Posterior vena cava (tissue), 2 donors: ENCODE results near the gene ABCC9. TPM values are rescaled to one million over a fixed set of nuclear protein-coding genes. Genes with fewer than 3 reads are reported as not detected.
"Not testable (repeated sequence)": the region's sequence is repeated elsewhere in the genome, so short reads cannot be mapped to it uniquely, and the experiment has no call there.

Experiments
- DNase-seq: peaks from one replicate; pipeline ENCODE4 v3.0.0-alpha.2; 2020; ENCODE audit warnings: low spot score
- intact Hi-C, 2 donors: fragments of 100-400 bp; cut with DNase I; formaldehyde crosslinking; loops; one replicate each; pipeline versions ENCODE4 v1.14.1 to v1.14.2; 2022 to 2023
- total RNA-seq, 2 donors: library from RNA; stranded (reverse); fragmentation: NEBNext Ultra II Directional; extraction: Animal tissue kit (Norgen Biotek cat#: 25700); gene quantifications; one replicate each; pipeline ENCODE4 v1.2.1, GENCODE V29; 2021
- donor health status: DM: yes; HTN: yes; CAD: no.
- donor health status: DM: yes; HTN: yes; CAD: no.

ABCC9 gene
- total RNA-seq, 2 donors from 2014 or later = 75.4 to 90.4 TPM

DNA sequence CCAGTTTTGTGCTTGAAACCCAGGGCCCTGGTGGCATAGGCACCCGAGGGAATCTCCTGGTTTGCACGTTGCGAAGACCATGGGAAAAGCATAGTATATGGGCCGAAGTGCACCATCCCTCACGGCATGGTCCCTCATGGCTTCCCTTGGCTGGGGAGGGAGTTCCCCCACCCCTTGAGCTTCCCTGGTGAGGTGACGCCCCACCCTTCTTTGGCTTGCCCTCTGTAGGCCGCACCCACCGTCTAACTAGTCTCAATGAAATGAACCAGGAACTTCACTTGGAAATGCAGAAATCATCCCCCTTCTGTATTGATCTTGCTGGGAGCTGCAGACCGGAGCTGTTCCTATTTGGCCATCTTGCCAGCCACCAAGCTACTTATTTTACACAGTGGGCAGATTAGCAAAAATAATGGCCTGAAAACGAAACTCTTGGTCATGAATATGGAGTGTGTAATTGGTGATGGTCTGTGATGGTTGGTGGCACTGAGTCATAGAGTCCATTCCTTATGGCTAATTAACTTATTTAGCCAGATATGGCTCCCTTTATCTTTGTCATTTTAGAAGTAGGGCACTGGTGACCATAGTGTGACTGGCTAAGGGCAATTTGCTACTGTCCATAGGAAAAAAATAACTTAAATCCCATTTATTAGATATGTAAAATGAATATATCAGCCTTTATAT, 145.4 kb downstream of the ABCC9 start:
- no peak for DNase-seq
- intact Hi-C loops = no loop called here

- intact Hi-C loops, DNase-seq: not testable (repeated sequence)
Observed at GRCh38 chr12:21794807-21795595, 146.2 kb downstream of the ABCC9 start.

DNA sequence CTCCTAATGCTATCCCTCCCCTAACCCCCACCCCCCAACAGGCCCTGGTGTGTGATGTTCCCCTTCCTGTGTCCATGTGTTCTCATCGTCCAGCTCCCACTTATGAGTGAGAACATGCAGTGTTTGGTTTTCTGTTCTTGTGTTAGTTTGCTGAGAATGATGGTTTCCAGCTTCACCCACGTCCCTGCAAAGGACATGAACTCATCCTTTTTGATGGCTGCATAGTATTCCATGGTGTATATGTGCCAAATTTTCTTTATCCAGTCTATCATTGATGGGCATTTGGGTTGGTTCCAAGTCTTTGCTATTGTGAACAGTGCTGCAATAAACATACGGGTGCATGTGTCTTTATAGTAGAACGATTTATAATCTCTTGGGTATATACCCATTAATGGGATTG, 151.5 kb downstream of the ABCC9 start:
- intact Hi-C loops, DNase-seq: not testable (repeated sequence)

- DNase-seq = no peak
- intact Hi-C loops = no loop called here
Observed at GRCh38 chr12:21788089-21788983, 152.9 kb downstream of the ABCC9 start.

DNA sequence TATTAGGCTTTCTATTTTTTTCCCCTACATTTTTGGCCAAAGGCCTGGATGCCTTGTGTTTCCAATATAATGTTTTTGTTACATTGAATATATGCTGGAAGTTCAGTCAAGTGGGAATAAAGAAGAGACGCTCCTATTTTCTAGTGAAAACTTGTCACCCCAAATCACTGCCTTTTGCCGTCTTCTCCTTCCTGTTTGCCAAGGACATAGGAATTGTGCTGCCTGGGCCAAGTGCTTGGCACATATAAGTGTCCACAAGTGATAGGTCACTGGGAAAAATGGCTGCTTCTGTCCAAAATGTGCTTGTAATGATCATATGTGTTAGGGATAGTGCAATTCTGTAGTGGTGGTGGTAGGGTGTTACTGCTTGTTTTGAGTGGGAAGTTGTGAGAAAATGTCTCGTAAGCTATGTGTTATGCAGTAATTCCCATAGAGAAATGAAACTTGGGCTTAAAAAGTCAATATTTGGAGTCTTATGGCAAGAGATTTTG, 155.1 kb downstream of the ABCC9 start:
- intact Hi-C loops = no loop called here
- no peak for DNase-seq

DNA sequence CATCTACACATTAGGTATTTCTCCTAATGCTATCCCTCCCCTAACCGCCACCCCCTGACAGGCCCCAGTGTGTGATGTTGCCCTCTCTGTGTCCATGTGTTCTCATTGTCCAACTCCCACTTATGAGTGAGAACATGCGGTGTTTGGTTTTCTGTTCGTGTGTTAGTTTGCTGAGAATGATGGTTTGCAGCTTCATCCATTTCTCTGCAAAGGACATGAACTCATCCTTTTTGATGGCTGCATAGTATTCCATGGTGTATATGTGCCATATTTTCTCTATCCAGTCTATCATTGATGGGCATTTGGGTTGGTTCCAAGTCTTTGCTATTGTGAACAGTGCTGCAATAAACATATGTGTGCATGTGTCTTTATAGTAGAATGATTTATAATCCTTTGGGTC, 158.5 kb downstream of the ABCC9 start:
- DNase-seq, intact Hi-C loops: not testable (repeated sequence)

- intact Hi-C loops = no loop called here
- DNase-seq = no peak
Observed at GRCh38 chr12:21780786-21781185, 160.4 kb downstream of the ABCC9 start.

GRCh38 chr12:21776175-21776574, 165.1 kb downstream of the ABCC9 start:
- intact Hi-C loops = loop anchor here in 1 of 2 donors (10.0 kb wide), 1 partner anchor 49 kb away; no protein-coding TSS in a partner anchor

GRCh38 chr12:21775133-21775820, 165.9 kb downstream of the ABCC9 start:
- DNase-seq = no peak
- intact Hi-C loops = loop anchor here in 1 of 2 donors (10.0 kb wide), 1 partner anchor 50 kb away; no protein-coding TSS in a partner anchor

More at GRCh38 chr12:21776175-21776574, 165.1 kb downstream of the ABCC9 start:
- DNase-seq = no peak

- DNase-seq = peak; percentile 93
- intact Hi-C loops = loop anchor here in 1 of 2 donors (10.0 kb wide), 1 partner anchor 50 kb away; no protein-coding TSS in a partner anchor
Observed at GRCh38 chr12:21774358-21775132, 166.7 kb downstream of the ABCC9 start, which contains the start of gene KCNJ8. Gene KCNJ8 (minus strand): TSS chr12:21774706. CDS start chr12:21773616, 1,090 bp downstream.

DNA sequence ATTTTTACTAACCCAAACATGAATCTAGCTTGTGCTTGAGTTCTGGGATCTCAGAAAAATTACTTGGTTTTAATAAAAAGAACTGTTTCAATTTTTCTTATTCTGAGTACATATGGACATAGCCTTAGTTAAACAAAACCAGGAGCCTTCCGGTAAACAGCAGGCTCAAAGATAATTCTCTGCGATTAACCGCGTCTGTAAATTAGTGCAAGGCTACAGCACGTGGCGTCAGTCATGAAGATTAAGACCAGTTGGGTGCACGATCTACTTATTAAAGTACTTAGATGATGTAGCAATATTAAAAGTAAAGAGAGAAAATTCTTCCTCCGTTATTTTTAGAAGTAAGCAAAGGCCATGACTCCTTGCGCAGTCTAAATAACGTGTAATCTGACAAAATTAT, 167.4 kb downstream of the ABCC9 start:
- DNase-seq = no peak
- intact Hi-C loops = loop anchor here in 1 of 2 donors (10.0 kb wide), 1 partner anchor 51 kb away; no protein-coding TSS in a partner anchor

GRCh38 chr12:21773263-21773741, 167.9 kb downstream of the ABCC9 start:
- peak; percentile 86 for DNase-seq
- intact Hi-C loops = loop anchor here in 1 of 2 donors (10.0 kb wide), 1 partner anchor 51 kb away; no protein-coding TSS in a partner anchor

DNA sequence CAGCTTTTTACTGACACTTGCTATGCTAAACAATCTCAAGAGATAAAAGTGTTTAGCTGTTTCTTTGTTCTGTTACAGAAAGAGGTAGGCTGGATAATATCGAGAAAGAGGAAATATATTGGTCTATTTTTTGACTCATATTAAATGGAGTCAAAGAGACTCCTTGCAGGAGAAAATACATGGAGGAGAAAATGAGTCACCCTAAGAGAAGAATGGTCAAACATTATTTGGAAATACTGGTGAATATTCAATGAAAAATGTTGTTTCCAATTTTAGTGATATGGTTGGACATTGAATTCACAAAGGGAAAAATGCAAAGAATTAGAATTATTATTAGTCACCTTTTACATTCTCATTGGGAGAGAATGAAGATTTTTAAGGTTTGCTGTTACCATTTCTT, 169.9 kb downstream of the ABCC9 start:
- intact Hi-C loops = loop anchor here in 1 of 2 donors (10.0 kb wide), 1 partner anchor 53 kb away; no protein-coding TSS in a partner anchor
- no peak for DNase-seq

DNA sequence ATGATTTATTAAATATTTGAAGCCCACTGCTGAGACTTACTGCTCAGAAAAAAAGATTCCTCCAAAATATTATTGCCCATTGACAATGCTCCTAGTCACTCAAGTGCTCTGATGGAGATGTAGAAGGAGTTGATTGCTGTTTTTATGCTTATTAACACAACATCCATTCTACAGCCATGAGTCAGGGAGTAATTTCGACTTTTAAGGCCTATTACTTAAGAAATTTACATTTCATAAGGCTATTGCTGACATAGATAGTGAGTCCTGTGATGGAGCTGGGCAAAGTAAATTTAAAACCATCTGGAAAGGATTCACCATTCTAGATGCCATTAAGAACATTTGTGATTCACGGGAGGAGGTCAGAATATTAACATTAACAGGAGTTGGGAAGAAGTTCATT, 171.9 kb downstream of the ABCC9 start:
- no peak for DNase-seq
- intact Hi-C loops = loop anchor here in 1 of 2 donors (10.0 kb wide), 1 partner anchor 215 kb away; no protein-coding TSS in a partner anchor

DNA sequence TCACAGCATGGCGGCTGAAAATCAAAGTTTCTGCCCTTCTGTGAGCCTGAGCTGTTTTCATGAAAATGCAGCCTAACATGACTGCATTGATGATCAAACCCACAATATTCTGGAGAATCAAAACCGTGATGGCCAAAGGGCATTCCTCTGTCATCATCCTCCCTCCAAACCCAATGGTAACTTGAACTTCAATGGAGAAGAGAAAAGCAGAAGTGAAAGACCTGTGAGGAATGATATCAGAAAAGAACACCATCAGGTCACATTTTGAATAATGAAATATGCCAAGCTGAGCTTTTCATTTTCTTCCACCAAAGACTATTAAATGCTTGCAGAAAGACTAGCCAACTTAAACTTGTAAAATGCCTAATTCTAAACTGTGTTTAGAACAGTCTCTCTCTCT, 174.8 kb downstream of the ABCC9 start:
- intact Hi-C loops = loop anchor here in 1 of 2 donors (10.0 kb wide), 1 partner anchor 218 kb away; no protein-coding TSS in a partner anchor
- DNase-seq = no peak

DNA sequence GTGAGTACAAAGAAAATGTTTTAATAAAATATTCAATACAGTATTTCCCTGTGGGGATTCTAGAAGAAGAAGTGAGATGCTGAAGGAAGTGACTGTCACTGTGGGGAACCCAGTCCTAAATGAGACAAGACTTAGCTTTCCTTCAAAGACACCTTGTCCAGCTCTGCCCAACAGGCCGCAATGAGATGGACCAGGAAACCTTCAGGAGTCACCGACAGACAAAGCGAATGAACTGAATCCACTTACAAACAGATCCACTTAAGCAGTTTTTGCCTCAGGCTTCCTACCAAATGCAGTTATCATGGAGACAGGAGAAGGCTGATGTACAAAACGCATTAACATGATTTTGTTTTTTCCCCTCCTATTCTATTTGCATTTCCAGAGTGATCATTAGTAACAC, 176.3 kb downstream of the ABCC9 start:
- intact Hi-C loops = loop anchor here in 1 of 2 donors (10.0 kb wide), 1 partner anchor 220 kb away; no protein-coding TSS in a partner anchor

GRCh38 chr12:21764065-21764464, 177.2 kb downstream of the ABCC9 start:
- no peak for DNase-seq
- intact Hi-C loops = loop anchor here in 1 of 2 donors (10.0 kb wide), 1 partner anchor 221 kb away; no protein-coding TSS in a partner anchor

More for the DNA sequence above, 176.3 kb downstream of the ABCC9 start:
- DNase-seq = no peak
